OCI-LY3 (cell line): Measurements from ENCODE around the gene ESCO1.

Experiments used
- CTCF ChIP-seq: fragments of 200-600, 300-600 bp; sonication (generic); IDR thresholded peaks from 2 replicates; pipeline ENCODE4 v1.5.1; 2014; ENCODE audit warnings: antibody characterized with exemption, low read length, low read depth
- EZH2phosphoT487 ChIP-seq: fragments of 200-600 bp; shearing (Covaris generic); IDR thresholded peaks from 2 replicates; pipeline ENCODE4 v1.6.1; 2018; ENCODE audit warnings: antibody characterized with exemption, mixed run types, low read depth

DNA sequence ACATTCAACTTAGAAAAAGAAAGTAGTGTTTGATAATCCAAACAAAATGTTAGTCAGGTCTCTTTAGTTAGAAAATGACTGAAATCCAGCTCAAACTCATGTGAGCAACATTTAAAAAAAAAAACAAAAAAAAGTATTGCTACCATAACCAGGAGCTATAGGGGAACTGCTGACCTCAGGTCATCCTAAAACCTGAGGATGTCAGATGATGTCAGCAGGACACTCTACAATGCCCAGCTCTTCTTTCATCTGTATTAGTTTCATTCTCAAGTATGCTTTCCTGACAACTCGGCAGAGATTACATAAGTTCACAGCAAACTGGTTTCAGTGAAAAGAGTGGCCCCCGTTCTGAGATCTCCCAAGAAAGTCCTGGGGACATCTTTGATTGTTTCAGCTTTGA, 4.2 kb upstream of the ESCO1 start:
- no peak for TF ChIP-seq CTCF
- no peak for TF ChIP-seq EZH2phosphoT487
